Measurements from ENCODE around the gene NDUFAB1.

Gene NDUFAB1

GRCh38 chr16:23554536-23554935, 41.6 kb downstream of the NDUFAB1 start:
- Histone ChIP-seq H3K79me2 (ENCODE audit: control insufficient read depth, insufficient read depth, low read length, poor library complexity) (peaks cover 9% of the 10 kb centered on the region), H2AFZ (ENCODE audit: insufficient read depth, low read length, poor library complexity) (no peak overlapping the region), H3K18ac (ENCODE audit: low read length) (no peak overlapping the region), H2BK120ac (ENCODE audit: insufficient read depth, low read length, poor library complexity) (no peak overlapping the region), H3K4ac (ENCODE audit: low read depth, low read length) (no peak overlapping the region), H3K9me3 (ENCODE audit: insufficient read depth, low read depth, low read length) (no peaks in the 10 kb centered on the region), H2BK5ac (ENCODE audit: low read depth, low read length, poor library complexity) (no peak overlapping the region), H3K4me2 (ENCODE audit: low read length) (no peak overlapping the region), H2BK12ac (ENCODE audit: low read length) (no peak overlapping the region), H3K27me3 (ENCODE audit: insufficient read depth, low read length) (no peaks in the 10 kb centered on the region), H3K79me1 (ENCODE audit: low read length) (peaks cover 7% of the 10 kb centered on the region), H3K27ac (ENCODE audit: low read depth, low read length) (no peak overlapping the region), H3K23ac (ENCODE audit: low read length) (no peak overlapping the region), H4K91ac (ENCODE audit: low read depth, low read length) (no peak overlapping the region), H3K4me1 (ENCODE audit: control insufficient read depth in 1 of 2, insufficient read depth in 2 of 2, low read length in 2 of 2) (peaks cover 0 to 4% of the 10 kb centered on the region in 2 experiments), H3K36me3 (ENCODE audit: control insufficient read depth in 1 of 2, insufficient read depth in 2 of 2, low read length in 2 of 2) (peaks cover 26% of the 10 kb centered on the region in 2 experiments), H4K8ac (ENCODE audit: low read depth, low read length) (no peak overlapping the region), H3K14ac (ENCODE audit: low read length) (no peak overlapping the region), H2AK5ac (ENCODE audit: low read length) (no peak overlapping the region), H3K9ac (ENCODE audit: low read length) (no peak overlapping the region), H4K12ac (ENCODE audit: low read depth, low read length) (no peak overlapping the region), H3K4me3 (ENCODE audit: low read depth, low read length) (no peak overlapping the region)
- DNase-seq = no peak
- WGBS (ENCODE audit: extremely low coverage, insufficient coverage, insufficient read length) = no CpG with 5 or more reads among the region's 3 CpGs

GRCh38 chr16:23552161-23552560, 44.0 kb downstream of the NDUFAB1 start:
- H4K12ac ChIP-seq (ENCODE audit: low read depth, low read length) = no peak overlapping the region
- no peak overlapping the region for H3K9ac ChIP-seq (ENCODE audit: low read length)
- H3K27me3 ChIP-seq (ENCODE audit: insufficient read depth, low read length) = no peaks in the 10 kb centered on the region
- no peak overlapping the region for H3K23ac ChIP-seq (ENCODE audit: low read length)
- H4K8ac ChIP-seq (ENCODE audit: low read depth, low read length) = no peak overlapping the region
- no peak overlapping the region for H3K4me3 ChIP-seq (ENCODE audit: low read depth, low read length)
- H2AK5ac ChIP-seq (ENCODE audit: low read length) = no peak overlapping the region
- WGBS (ENCODE audit: extremely low coverage, insufficient coverage, insufficient read length) = no CpG with 5 or more reads among the region's 6 CpGs
- no peak overlapping the region for H3K27ac ChIP-seq (ENCODE audit: low read depth, low read length)
- H3K79me1 ChIP-seq (ENCODE audit: low read length) = peaks cover 3% of the 10 kb centered on the region
- H3K14ac ChIP-seq (ENCODE audit: low read length) = no peak overlapping the region
- H2BK12ac ChIP-seq (ENCODE audit: low read length) = no peak overlapping the region
- H3K4me2 ChIP-seq (ENCODE audit: low read length) = no peak overlapping the region
- H3K36me3 ChIP-seq (ENCODE audit: control insufficient read depth in 1 of 2, insufficient read depth in 2 of 2, low read length in 2 of 2) = peaks cover 37 to 40% of the 10 kb centered on the region in 2 experiments
- no peak overlapping the region for H2AFZ ChIP-seq (ENCODE audit: insufficient read depth, low read length, poor library complexity)
- no peaks in the 10 kb centered on the region for H3K9me3 ChIP-seq (ENCODE audit: insufficient read depth, low read depth, low read length)
- no peak overlapping the region for H2BK120ac ChIP-seq (ENCODE audit: insufficient read depth, low read length, poor library complexity)
- H3K4ac ChIP-seq (ENCODE audit: low read depth, low read length) = no peak overlapping the region
- H3K79me2 ChIP-seq (ENCODE audit: control insufficient read depth, insufficient read depth, low read length, poor library complexity) = peaks cover 2% of the 10 kb centered on the region
- H4K91ac ChIP-seq (ENCODE audit: low read depth, low read length) = no peak overlapping the region
- H2BK5ac ChIP-seq (ENCODE audit: low read depth, low read length, poor library complexity) = no peak overlapping the region
- no peak overlapping the region for H3K18ac ChIP-seq (ENCODE audit: low read length)
- peaks cover 0 to 4% of the 10 kb centered on the region in 2 experiments for H3K4me1 ChIP-seq (ENCODE audit: control insufficient read depth in 1 of 2, insufficient read depth in 2 of 2, low read length in 2 of 2)
- DNase-seq = no peak

GRCh38 chr16:23549938-23550337, 46.2 kb downstream of the NDUFAB1 start:
- H2AFZ ChIP-seq (ENCODE audit: insufficient read depth, low read length, poor library complexity) = no peak overlapping the region
- no peak overlapping the region for H3K18ac ChIP-seq (ENCODE audit: low read length)
- H3K4me2 ChIP-seq (ENCODE audit: low read length) = no peak overlapping the region
- H2BK12ac ChIP-seq (ENCODE audit: low read length) = no peak overlapping the region
- no peak for DNase-seq
- H3K27ac ChIP-seq (ENCODE audit: low read depth, low read length) = no peak overlapping the region
- H3K79me1 ChIP-seq (ENCODE audit: low read length) = no peaks in the 10 kb centered on the region
- H3K9me3 ChIP-seq (ENCODE audit: insufficient read depth, low read depth, low read length) = no peaks in the 10 kb centered on the region
- H4K12ac ChIP-seq (ENCODE audit: low read depth, low read length) = no peak overlapping the region
- no peak overlapping the region for H4K91ac ChIP-seq (ENCODE audit: low read depth, low read length)
- no peaks in the 10 kb centered on the region for H3K27me3 ChIP-seq (ENCODE audit: insufficient read depth, low read length)
- H2AK5ac ChIP-seq (ENCODE audit: low read length) = no peak overlapping the region
- no peak overlapping the region for H2BK120ac ChIP-seq (ENCODE audit: insufficient read depth, low read length, poor library complexity)
- no peak overlapping the region for H3K14ac ChIP-seq (ENCODE audit: low read length)
- H3K36me3 ChIP-seq (ENCODE audit: control insufficient read depth in 1 of 2, insufficient read depth in 2 of 2, low read length in 2 of 2) = peaks cover 47 to 48% of the 10 kb centered on the region in 2 experiments
- WGBS (ENCODE audit: extremely low coverage, insufficient coverage, insufficient read length) = no CpG with 5 or more reads among the region's 5 CpGs
- H3K4ac ChIP-seq (ENCODE audit: low read depth, low read length) = no peak overlapping the region
- H2BK5ac ChIP-seq (ENCODE audit: low read depth, low read length, poor library complexity) = no peak overlapping the region
- no peak overlapping the region for H3K4me3 ChIP-seq (ENCODE audit: low read depth, low read length)
- H4K8ac ChIP-seq (ENCODE audit: low read depth, low read length) = no peak overlapping the region
- H3K9ac ChIP-seq (ENCODE audit: low read length) = no peak overlapping the region
- no peaks in the 10 kb centered on the region for H3K79me2 ChIP-seq (ENCODE audit: control insufficient read depth, insufficient read depth, low read length, poor library complexity)
- no peaks in the 10 kb centered on the region for H3K4me1 ChIP-seq (ENCODE audit: control insufficient read depth in 1 of 2, insufficient read depth in 2 of 2, low read length in 2 of 2)
- no peak overlapping the region for H3K23ac ChIP-seq (ENCODE audit: low read length)

- no peak overlapping the region for H3K18ac ChIP-seq (ENCODE audit: low read length)
- no peak overlapping the region for H4K12ac ChIP-seq (ENCODE audit: low read depth, low read length)
- H4K91ac ChIP-seq (ENCODE audit: low read depth, low read length) = no peak overlapping the region
- H2AFZ ChIP-seq (ENCODE audit: insufficient read depth, low read length, poor library complexity) = no peak overlapping the region
- H2BK12ac ChIP-seq (ENCODE audit: low read length) = no peak overlapping the region
- H3K79me1 ChIP-seq (ENCODE audit: low read length) = no peaks in the 10 kb centered on the region
- H4K8ac ChIP-seq (ENCODE audit: low read depth, low read length) = no peak overlapping the region
- H3K4ac ChIP-seq (ENCODE audit: low read depth, low read length) = no peak overlapping the region
- no peak overlapping the region for H3K23ac ChIP-seq (ENCODE audit: low read length)
- H3K4me2 ChIP-seq (ENCODE audit: low read length) = no peak overlapping the region
- H3K36me3 ChIP-seq (ENCODE audit: control insufficient read depth in 1 of 2, insufficient read depth in 2 of 2, low read length in 2 of 2) = peaks cover 28 to 44% of the 10 kb centered on the region in 2 experiments
- DNase-seq = no peak
- no peak overlapping the region for H3K9ac ChIP-seq (ENCODE audit: low read length)
- no peak overlapping the region for H2BK5ac ChIP-seq (ENCODE audit: low read depth, low read length, poor library complexity)
- H2AK5ac ChIP-seq (ENCODE audit: low read length) = no peak overlapping the region
- whole genome bisulfite sequencing (ENCODE audit: extremely low coverage, insufficient coverage, insufficient read length) = no CpG with 5 or more reads among the region's 14 CpGs
- no peak overlapping the region for H2BK120ac ChIP-seq (ENCODE audit: insufficient read depth, low read length, poor library complexity)
- H3K27ac ChIP-seq (ENCODE audit: low read depth, low read length) = no peak overlapping the region
- no peaks in the 10 kb centered on the region for H3K9me3 ChIP-seq (ENCODE audit: insufficient read depth, low read depth, low read length)
- H3K79me2 ChIP-seq (ENCODE audit: control insufficient read depth, insufficient read depth, low read length, poor library complexity) = no peaks in the 10 kb centered on the region
- no peak overlapping the region for H3K4me3 ChIP-seq (ENCODE audit: low read depth, low read length)
- H3K27me3 ChIP-seq (ENCODE audit: insufficient read depth, low read length) = no peaks in the 10 kb centered on the region
- no peaks in the 10 kb centered on the region for H3K4me1 ChIP-seq (ENCODE audit: control insufficient read depth in 1 of 2, insufficient read depth in 2 of 2, low read length in 2 of 2)
- H3K14ac ChIP-seq (ENCODE audit: low read length) = no peak overlapping the region
Observed at GRCh38 chr16:23544436-23544835, 51.7 kb downstream of the NDUFAB1 start.

Measured in trophoblast cell (in vitro differentiated cells and primary cell).